Measurements from ENCODE around the gene TEKT3.

The TEKT3 gene

GRCh38 chr17:15290605-15291004, 50.8 kb downstream of the TEKT3 start:
- no peak for TF ChIP-seq CTCF (conservative IDR thresholded peaks at IDR 0.05; ENCODE audit: low read depth, low read length)
- no peak for DNase-seq (ENCODE audit: low read depth)
- no peak overlapping the region for H3K4me3 ChIP-seq (ENCODE audit: low read depth, low read length)

- no peak for TF ChIP-seq CTCF (conservative IDR thresholded peaks at IDR 0.05; ENCODE audit: low read depth, low read length)
- no peak overlapping the region for H3K4me3 ChIP-seq (ENCODE audit: low read depth, low read length)
- DNase-seq (ENCODE audit: low read depth): peak; percentile 88
Measured at GRCh38 chr17:15289285-15290183, 51.9 kb downstream of the TEKT3 start.

GRCh38 chr17:15288859-15289258, 52.5 kb downstream of the TEKT3 start:
- TF ChIP-seq CTCF (conservative IDR thresholded peaks at IDR 0.05; ENCODE audit: low read depth, low read length): no peak
- H3K4me3 ChIP-seq (ENCODE audit: low read depth, low read length): no peak overlapping the region
- no peak for DNase-seq (ENCODE audit: low read depth)

- peak; percentile 43 for DNase-seq (ENCODE audit: low read depth)
- H3K4me3 ChIP-seq (ENCODE audit: low read depth, low read length): no peak overlapping the region
- no peak for TF ChIP-seq CTCF (conservative IDR thresholded peaks at IDR 0.05; ENCODE audit: low read depth, low read length)
Measured at GRCh38 chr17:15287538-15288267, 53.7 kb downstream of the TEKT3 start.

- DNase-seq (ENCODE audit: low read depth): no peak
Measured at GRCh38 chr17:15285466-15285865, 55.9 kb downstream of the TEKT3 start.

GRCh38 chr17:15284537-15284936, 56.9 kb downstream of the TEKT3 start:
- no peak for TF ChIP-seq CTCF (conservative IDR thresholded peaks at IDR 0.05; ENCODE audit: low read depth, low read length)
- no peak for DNase-seq (ENCODE audit: low read depth)
- H3K4me3 ChIP-seq (ENCODE audit: low read depth, low read length): no peak overlapping the region

More at GRCh38 chr17:15285466-15285865, 55.9 kb downstream of the TEKT3 start:
- H3K4me3 ChIP-seq (ENCODE audit: low read depth, low read length): no peak overlapping the region
- no peak for TF ChIP-seq CTCF (conservative IDR thresholded peaks at IDR 0.05; ENCODE audit: low read depth, low read length)

All from choroid plexus epithelial cell (primary cell).